Measurements from ENCODE around the gene THEMIS.

THEMIS gene

GRCh38 chr6:127807806-127808517 lies 92.9 kb downstream of the THEMIS start:
- H3F3A ChIP-seq (ENCODE audit: insufficient read depth, low read length): no peaks in the 10 kb centered on the region
- no peak overlapping the region for H3K27ac ChIP-seq (ENCODE audit: low read depth, low read length, poor library complexity, severe bottlenecking)
- TF ChIP-seq EZH2 (IDR thresholded peaks at IDR 0.05; ENCODE audit: borderline replicate concordance, low read length) (no peak), CTCF (IDR thresholded peaks at IDR 0.05; ENCODE audit: low read length) (no peak)
- H3K4me2 ChIP-seq (ENCODE audit: low read length): no peak overlapping the region
- H3K9me2 ChIP-seq (ENCODE audit: low read depth, low read length): no peaks in the 10 kb centered on the region
- no peaks in the 10 kb centered on the region for H3K27me3 ChIP-seq (ENCODE audit: insufficient read depth, low read length)
- no peak overlapping the region for H3K4me3 ChIP-seq (ENCODE audit: low read depth, low read length, poor library complexity, severe bottlenecking)
- H3K4me1 ChIP-seq (ENCODE audit: insufficient read depth, low read length, severe bottlenecking): no peaks in the 10 kb centered on the region
- no peaks in the 10 kb centered on the region for H3K9me3 ChIP-seq (ENCODE audit: low read length)
- H3K9ac ChIP-seq (ENCODE audit: low read length): no peak overlapping the region
- H3K79me2 ChIP-seq (ENCODE audit: insufficient read depth, low read length): no peaks in the 10 kb centered on the region
- no peaks in the 10 kb centered on the region for H3K36me3 ChIP-seq (ENCODE audit: insufficient read depth, low read length)
- H4K20me1 ChIP-seq (ENCODE audit: insufficient read depth, low read length): no peaks in the 10 kb centered on the region
- no peak overlapping the region for H2AFZ ChIP-seq (ENCODE audit: low read length)

GRCh38 chr6:127796713-127797112 lies 104.1 kb downstream of the THEMIS start:
- no peak overlapping the region for H3K9ac ChIP-seq (ENCODE audit: low read length)
- no peak overlapping the region for H3K4me2 ChIP-seq (ENCODE audit: low read length)
- no peaks in the 10 kb centered on the region for H4K20me1 ChIP-seq (ENCODE audit: insufficient read depth, low read length)
- no peak for TF ChIP-seq EZH2 (IDR thresholded peaks at IDR 0.05; ENCODE audit: borderline replicate concordance, low read length)
- no peak for TF ChIP-seq CTCF (IDR thresholded peaks at IDR 0.05; ENCODE audit: low read length)
- no peaks in the 10 kb centered on the region for H3K36me3 ChIP-seq (ENCODE audit: insufficient read depth, low read length)
- no peaks in the 10 kb centered on the region for H3K4me1 ChIP-seq (ENCODE audit: insufficient read depth, low read length, severe bottlenecking)
- no peaks in the 10 kb centered on the region for H3K9me3 ChIP-seq (ENCODE audit: low read length)
- no peaks in the 10 kb centered on the region for H3K27me3 ChIP-seq (ENCODE audit: insufficient read depth, low read length)
- H2AFZ ChIP-seq (ENCODE audit: low read length): no peak overlapping the region
- no peaks in the 10 kb centered on the region for H3K79me2 ChIP-seq (ENCODE audit: insufficient read depth, low read length)
- no peaks in the 10 kb centered on the region for H3F3A ChIP-seq (ENCODE audit: insufficient read depth, low read length)
- H3K4me3 ChIP-seq (ENCODE audit: low read depth, low read length, poor library complexity, severe bottlenecking): no peak overlapping the region
- H3K9me2 ChIP-seq (ENCODE audit: low read depth, low read length): no peaks in the 10 kb centered on the region
- H3K27ac ChIP-seq (ENCODE audit: low read depth, low read length, poor library complexity, severe bottlenecking): no peak overlapping the region

GRCh38 chr6:127794405-127794804 lies 106.5 kb downstream of the THEMIS start:
- no peaks in the 10 kb centered on the region for H4K20me1 ChIP-seq (ENCODE audit: insufficient read depth, low read length)
- no peaks in the 10 kb centered on the region for H3K9me3 ChIP-seq (ENCODE audit: low read length)
- no peaks in the 10 kb centered on the region for H3K9me2 ChIP-seq (ENCODE audit: low read depth, low read length)
- TF ChIP-seq EZH2 (IDR thresholded peaks at IDR 0.05; ENCODE audit: borderline replicate concordance, low read length) (no peak), CTCF (IDR thresholded peaks at IDR 0.05; ENCODE audit: low read length) (no peak)
- H3K9ac ChIP-seq (ENCODE audit: low read length): no peak overlapping the region
- H3K4me3 ChIP-seq (ENCODE audit: low read depth, low read length, poor library complexity, severe bottlenecking): no peak overlapping the region
- no peaks in the 10 kb centered on the region for H3K27me3 ChIP-seq (ENCODE audit: insufficient read depth, low read length)
- no peak overlapping the region for H3K4me2 ChIP-seq (ENCODE audit: low read length)
- H3K36me3 ChIP-seq (ENCODE audit: insufficient read depth, low read length): no peaks in the 10 kb centered on the region
- no peaks in the 10 kb centered on the region for H3K79me2 ChIP-seq (ENCODE audit: insufficient read depth, low read length)
- no peak overlapping the region for H3K27ac ChIP-seq (ENCODE audit: low read depth, low read length, poor library complexity, severe bottlenecking)
- H2AFZ ChIP-seq (ENCODE audit: low read length): no peak overlapping the region
- H3K4me1 ChIP-seq (ENCODE audit: insufficient read depth, low read length, severe bottlenecking): no peaks in the 10 kb centered on the region
- H3F3A ChIP-seq (ENCODE audit: insufficient read depth, low read length): no peaks in the 10 kb centered on the region

Data from OCI-LY1 (cell line).